Transverse colon (tissue), 4 donors: Measurements from ENCODE around the gene NUP50.

Source experiments
- CTCF ChIP-seq, 5 experiments: fragments of 200-600 bp in 3 of 5; fragments of 450-650 bp in 2 of 5; sonication (generic) in 3 of 5; IDR thresholded peaks; 1 replicate in 2 of 5; 2 replicates in 3 of 5; pipeline ENCODE4 v1.5.1; 2016 to 2017; ENCODE audit warnings: antibody characterized with exemption in 5 of 5, inconsistent platforms in 3 of 5, mild to moderate bottlenecking in 2 of 5, moderate library complexity in 1 of 5
- EP300 ChIP-seq: sonication (generic); formaldehyde crosslinking; IDR thresholded peaks from one replicate; pipeline ENCODE4 v1.6.1; 2017; ENCODE audit warnings: antibody characterized with exemption, low read depth
- POLR2A ChIP-seq: fragments of 450-650 bp; IDR thresholded peaks from one replicate; pipeline ENCODE4 v1.6.1; 2016; ENCODE audit warnings: antibody characterized with exemption, mild to moderate bottlenecking, moderate library complexity
- POLR2AphosphoS5 ChIP-seq, 3 donors: sonication (generic); formaldehyde crosslinking; IDR thresholded peaks; one replicate each; pipeline ENCODE4 v1.6.1; 2016; ENCODE audit warnings: antibody characterized with exemption in 3 of 3

- TF ChIP-seq POLR2A, result no peak
- TF ChIP-seq CTCF (IDR thresholded peaks at IDR 0.05), result no peak
- no peak for TF ChIP-seq EP300
- TF ChIP-seq POLR2AphosphoS5 (IDR thresholded peaks at IDR 0.05), result peak in 1 of 3 donors; percentile 42
Observed at GRCh38 chr22:45235101-45235777, 71.5 kb downstream of the NUP50 start.
